GM12878 (cell line): ENCODE measurements around the gene SNX32.

Source experiments
- CTCF ChIP-seq, 3 experiments: IDR thresholded peaks in 2 of 3; conservative IDR thresholded peaks in 1 of 3; 2 replicates each; pipeline ENCODE4 v1.5.1; 2011; ENCODE audit warnings: low read depth in 3 of 3, low read length in 3 of 3, mild to moderate bottlenecking in 3 of 3, control low read depth in 2 of 3, moderate library complexity in 2 of 3, inconsistent platforms in 1 of 3, mixed read lengths in 1 of 3; ENCODE audit not compliant: control insufficient read depth in 2 of 3, insufficient read depth in 1 of 3; ENCODE audit errors: extremely low read depth in 1 of 3
- ETV6 ChIP-seq, 2 experiments: fragments of 450-650 bp in 1 of 2; IDR thresholded peaks in 1 of 2; conservative IDR thresholded peaks in 1 of 2; 2 replicates each; pipeline ENCODE4 v1.6.1; 2014; ENCODE audit warnings: antibody characterized with exemption in 1 of 2, borderline replicate concordance in 1 of 2, low read depth in 1 of 2, mild to moderate bottlenecking in 1 of 2, moderate library complexity in 1 of 2

- TF ChIP-seq ETV6 (conservative IDR thresholded peaks at IDR 0.05 in 1 of 2, IDR thresholded peaks at IDR 0.05 in 1 of 2; ENCODE audit: borderline replicate concordance in 1 of 2, low read depth in 1 of 2) (no peak), CTCF (IDR thresholded peaks at IDR 0.05 in 2 of 3, conservative IDR thresholded peaks at IDR 0.05 in 1 of 3; ENCODE audit: control insufficient read depth in 2 of 3, extremely low read depth in 1 of 3, insufficient read depth in 1 of 3, low read depth in 3 of 3, low read length in 3 of 3) (no peak)
Measured at GRCh38 chr11:65851811-65852507, 18.2 kb downstream of the SNX32 start.
